ENCODE measurements around the gene ARFGEF3. TPM values are rescaled to one million over a fixed set of nuclear protein-coding genes. Genes with fewer than 3 reads are reported as not detected.

Gene ARFGEF3
- total RNA-seq, 1 experiment from 2014 or later, result 0.71 TPM

- Histone ChIP-seq H3K4me3 (ENCODE audit: low read depth, low read length, poor library complexity, severe bottlenecking) (no peak overlapping the region), H3K27ac (ENCODE audit: low read depth, low read length, poor library complexity, severe bottlenecking) (no peak overlapping the region), H3K9me3 (ENCODE audit: low read depth, low read length, poor library complexity, severe bottlenecking) (no peaks in the 10 kb centered on the region), H3K36me3 (ENCODE audit: insufficient read depth, low read length, poor library complexity, severe bottlenecking) (no peaks in the 10 kb centered on the region), H3K27me3 (replicated peaks; ENCODE audit: insufficient read depth, low read depth, low read length, poor library complexity) (no peaks in the 10 kb centered on the region), H3K4me1 (ENCODE audit: insufficient read depth, low read length, poor library complexity, severe bottlenecking) (no peaks in the 10 kb centered on the region)
- no TSS peak for BruUV-seq (replicated peaks)
- intact Hi-C loops (cut with micrococcal nuclease; ENCODE audit: unreplicated experiment), result no loop called here
- CTCF ChIA-PET, result no interaction called here
- no peak for DNase-seq (ENCODE audit: low spot score)
- POLR2A ChIA-PET (ENCODE audit: low non-redundant PET), result no interaction called here
- TF ChIP-seq EZH2 (IDR thresholded peaks at IDR 0.05; ENCODE audit: borderline replicate concordance, low read depth, low read length, poor library complexity, severe bottlenecking) (no peak), CTCF (conservative IDR thresholded peaks at IDR 0.05; ENCODE audit: low read depth, low read length) (no peak)
Observed at GRCh38 chr6:138296381-138296780, 134.6 kb downstream of the ARFGEF3 start.

- no TSS peak for BruUV-seq (replicated peaks)
Observed at GRCh38 chr6:138296786-138297185, 135.0 kb downstream of the ARFGEF3 start.

GRCh38 chr6:138297761-138298298, 136.1 kb downstream of the ARFGEF3 start:
- Histone ChIP-seq H3K9me3 (ENCODE audit: low read depth, low read length, poor library complexity, severe bottlenecking) (no peaks in the 10 kb centered on the region), H3K36me3 (ENCODE audit: insufficient read depth, low read length, poor library complexity, severe bottlenecking) (no peaks in the 10 kb centered on the region), H3K4me1 (ENCODE audit: insufficient read depth, low read length, poor library complexity, severe bottlenecking) (no peaks in the 10 kb centered on the region), H3K27me3 (replicated peaks; ENCODE audit: insufficient read depth, low read depth, low read length, poor library complexity) (no peaks in the 10 kb centered on the region), H3K27ac (ENCODE audit: low read depth, low read length, poor library complexity, severe bottlenecking) (no peak overlapping the region), H3K4me3 (ENCODE audit: low read depth, low read length, poor library complexity, severe bottlenecking) (no peak overlapping the region)
- intact Hi-C loops (cut with micrococcal nuclease; ENCODE audit: unreplicated experiment), result no loop called here
- BruUV-seq (replicated peaks), result no TSS peak
- TF ChIP-seq EZH2 (IDR thresholded peaks at IDR 0.05; ENCODE audit: borderline replicate concordance, low read depth, low read length, poor library complexity, severe bottlenecking) (no peak), CTCF (conservative IDR thresholded peaks at IDR 0.05; ENCODE audit: low read depth, low read length) (no peak)
- CTCF ChIA-PET, result no interaction called here
- peak; percentile 33 for DNase-seq (ENCODE audit: low spot score)
- POLR2A ChIA-PET (ENCODE audit: low non-redundant PET), result no interaction called here

More at GRCh38 chr6:138296786-138297185, 135.0 kb downstream of the ARFGEF3 start:
- no peak for DNase-seq (ENCODE audit: low spot score)
- Histone ChIP-seq H3K4me3 (ENCODE audit: low read depth, low read length, poor library complexity, severe bottlenecking) (no peak overlapping the region), H3K4me1 (ENCODE audit: insufficient read depth, low read length, poor library complexity, severe bottlenecking) (no peaks in the 10 kb centered on the region), H3K36me3 (ENCODE audit: insufficient read depth, low read length, poor library complexity, severe bottlenecking) (no peaks in the 10 kb centered on the region), H3K27ac (ENCODE audit: low read depth, low read length, poor library complexity, severe bottlenecking) (no peak overlapping the region), H3K9me3 (ENCODE audit: low read depth, low read length, poor library complexity, severe bottlenecking) (no peaks in the 10 kb centered on the region), H3K27me3 (replicated peaks; ENCODE audit: insufficient read depth, low read depth, low read length, poor library complexity) (no peaks in the 10 kb centered on the region)
- TF ChIP-seq CTCF (conservative IDR thresholded peaks at IDR 0.05; ENCODE audit: low read depth, low read length) (no peak), EZH2 (IDR thresholded peaks at IDR 0.05; ENCODE audit: borderline replicate concordance, low read depth, low read length, poor library complexity, severe bottlenecking) (no peak)
- intact Hi-C loops (cut with micrococcal nuclease; ENCODE audit: unreplicated experiment), result no loop called here
- ChIA-PET CTCF (no interaction called here), POLR2A (ENCODE audit: low non-redundant PET) (no interaction called here)

Measured in A673 (cell line).